GM12878 (cell line): ENCODE measurements around the gene RNF167. TPM values are rescaled to one million over a fixed set of nuclear protein-coding genes. Genes with fewer than 3 reads are reported as not detected.

Experiments
- ATAC-seq: fragments of 200-7000 bp; cut with Tn5 transposase; 3 replicates; pipeline ENCODE4 v1.9.1; 2020; ENCODE audit warnings: mild to moderate bottlenecking, moderate library complexity
- BruUV-seq: library from RNA; stranded (reverse); fragments of 400-500 nt; replicated peaks from 2 replicates; lab custom pipeline; 2021; lab: Mats Ljungman, UMichigan
- CTCF ChIA-PET: fragments of 300-600 bp; sonication (Branson Sonifier 250); formaldehyde crosslinking; extraction: SDS; loops from one replicate; lab custom pipeline; 2021; ENCODE audit warnings: inconsistent platforms; lab: Yijun Ruan, JAX
- POLR2A ChIA-PET: fragments of 350-600 bp; formaldehyde crosslinking; extraction: SDS; loops from one replicate; lab custom pipeline; 2021; ENCODE audit warnings: inconsistent platforms; lab: Charles Lee
- RAD21 ChIA-PET: fragments of 300-600 bp; sonication (Branson Sonifier 250); formaldehyde crosslinking; loops from one replicate; lab custom pipeline; 2023; ENCODE audit warnings: antibody characterized with exemption; ENCODE audit not compliant: unreplicated experiment; lab: Charles Lee
- SMC1A ChIA-PET: fragments of 300-600 bp; sonication (Branson Sonifier 250); formaldehyde crosslinking; loops from one replicate; lab custom pipeline; 2023; ENCODE audit not compliant: unreplicated experiment, uncharacterized antibody; lab: Charles Lee
- DNase-seq: peaks from one replicate; pipeline ENCODE4 v3.0.0-alpha.2; 2011; ENCODE audit warnings: low read depth, low spot score
- FAIRE-seq: peaks from 3 replicates; lab custom pipeline; 2011; peaks lifted over from hg19 to GRCh38; lab: Jason Lieb, UNC
- H2AFZ ChIP-seq: 2 replicates; pipeline ENCODE4 v1.6.0; 2011; ENCODE audit warnings: low read depth, low read length, control low read depth; ENCODE audit not compliant: control insufficient read depth
- H3K27ac ChIP-seq: 2 replicates; pipeline ENCODE4 v1.5.1; 2011; ENCODE audit warnings: control low read depth; ENCODE audit not compliant: control insufficient read depth, insufficient read depth
- H3K27me3 ChIP-seq, 2 experiments: replicated peaks in 1 of 2; 2 replicates each; pipeline versions ENCODE4 v1.6.0 to v1.6.1; 2011; ENCODE audit warnings: low read length in 1 of 2; ENCODE audit not compliant: control insufficient read depth in 2 of 2, insufficient read depth in 2 of 2
- H3K36me3 ChIP-seq, 2 experiments: 2 replicates each; pipeline ENCODE4 v1.5.1; 2011; ENCODE audit warnings: low read length in 1 of 2; ENCODE audit not compliant: control insufficient read depth in 2 of 2, insufficient read depth in 2 of 2
- H3K4me1 ChIP-seq: 2 replicates; pipeline ENCODE4 v1.6.1; 2011; ENCODE audit warnings: mild to moderate bottlenecking, low read length, moderate library complexity, mixed read lengths; ENCODE audit not compliant: control insufficient read depth, insufficient read depth
- H3K4me2 ChIP-seq: 2 replicates; pipeline ENCODE4 v1.6.0; 2011; ENCODE audit warnings: control low read depth; ENCODE audit not compliant: control insufficient read depth, insufficient read depth
- H3K4me3 ChIP-seq: fragments of 200-600 bp; sonication (generic); 2 replicates; pipeline ENCODE4 v1.5.1; 2016
- H3K79me2 ChIP-seq: 2 replicates; pipeline ENCODE4 v1.6.0; 2011; ENCODE audit warnings: low read length; ENCODE audit not compliant: control insufficient read depth, insufficient read depth
- H3K9ac ChIP-seq: 2 replicates; pipeline ENCODE4 v1.8.0; 2011; ENCODE audit warnings: low read length, control low read depth, mixed read lengths; ENCODE audit not compliant: control insufficient read depth, insufficient read depth
- H3K9me3 ChIP-seq: replicated peaks from 3 replicates; pipeline ENCODE4 v1.5.1; 2011; ENCODE audit warnings: mild to moderate bottlenecking, low read length; ENCODE audit not compliant: control insufficient read depth, insufficient read depth
- H4K20me1 ChIP-seq: 2 replicates; pipeline ENCODE4 v1.6.0; 2011; ENCODE audit not compliant: control insufficient read depth, insufficient read depth
- HDAC2 ChIP-seq: fragments of 200-600 bp; sonication (generic); IDR thresholded peaks from 2 replicates; pipeline ENCODE4 v1.6.1; 2017
- MTA2 ChIP-seq: fragments of 450-650 bp; IDR thresholded peaks from 2 replicates; pipeline ENCODE4 v1.6.1; 2016; ENCODE audit warnings: low read depth, mild to moderate bottlenecking, moderate library complexity
- POU2F2 ChIP-seq: IDR thresholded peaks from 3 replicates; pipeline ENCODE4 v1.6.1; 2011; ENCODE audit warnings: low read depth, mild to moderate bottlenecking, low read length, borderline replicate concordance
- SIN3A ChIP-seq: IDR thresholded peaks from 2 replicates; pipeline ENCODE4 v1.6.1; 2012; ENCODE audit warnings: low read depth, low read length, improper control_type of control experiment
- SP1 ChIP-seq: IDR thresholded peaks from one replicate; pipeline ENCODE4 v1.6.1; 2011; ENCODE audit warnings: low read depth, low read length
- SUPT20H ChIP-seq: IDR thresholded peaks from 2 replicates; pipeline ENCODE4 v1.6.1; 2011; ENCODE audit warnings: low read depth, mild to moderate bottlenecking, low read length, moderate library complexity, borderline replicate concordance; ENCODE audit not compliant: control insufficient read depth
- TCF12 ChIP-seq: IDR thresholded peaks from 2 replicates; pipeline ENCODE4 v1.6.1; 2011; ENCODE audit warnings: low read depth, mild to moderate bottlenecking, low read length
- TCF3 ChIP-seq: IDR thresholded peaks from 2 replicates; pipeline ENCODE4 v1.6.1; 2012; ENCODE audit warnings: low read depth, mild to moderate bottlenecking, low read length, borderline replicate concordance; ENCODE audit not compliant: insufficient read depth
- USF2 ChIP-seq: IDR thresholded peaks from 2 replicates; pipeline ENCODE4 v1.6.1; 2011; ENCODE audit warnings: low read depth, low read length, improper control_type of control experiment, borderline replicate concordance
- ZNF687 ChIP-seq: fragments of 450-650 bp; IDR thresholded peaks from 2 replicates; pipeline ENCODE4 v1.6.1; 2017; ENCODE audit warnings: mild to moderate bottlenecking, moderate library complexity
- WGBS: methylation state at CpG from one replicate; pipeline ENCODE4 v1.1.6; 2016; ENCODE audit warnings: low lambda C conversion rate; ENCODE audit not compliant: insufficient replicate concordance, insufficient coverage; ENCODE audit errors: missing lambda C conversion rate; 5-methylcytosine and 5-hydroxymethylcytosine counted together
- in situ Hi-C: fragments of 300-500 bp; cut with MboI; formaldehyde crosslinking; loops from 9 replicates; pipeline ENCODE4 v1.14.3; 2018; ENCODE audit warnings: mixed read lengths
- intact Hi-C: fragments of 100-400 bp; cut with micrococcal nuclease; formaldehyde crosslinking; loops from one replicate; pipeline ENCODE4 v1.14.2; 2022; ENCODE audit not compliant: unreplicated experiment
- polyA plus RNA-seq, 11 experiments: library from polyadenylated mRNA; depleted of rRNA in 4 of 11; unstranded in 6 of 11; stranded (reverse) in 5 of 11; fragments of >200 nt; fragmentation: Nextera tagmentation in 4 of 11; fragmentation: Illumina TruSeq in 1 of 11; extraction: Ambion mirVana in 4 of 11; extraction: Trizol in 1 of 11; gene quantifications; 1 replicate in 1 of 11; 2 replicates in 10 of 11; pipeline versions ENCODE4 v1.2.1 to v1.2.3, GENCODE V29; 2011 to 2016; ENCODE audit warnings: inconsistent platforms in 2 of 11, missing spikeins in 2 of 11, low read depth in 1 of 11
- total RNA-seq, 4 experiments: library from RNA; depleted of rRNA in 3 of 4; stranded (reverse); fragments of >200 nt in 3 of 4; fragmentation: Illumina TruSeq in 1 of 4; extraction: Trizol in 1 of 4; gene quantifications; 2 replicates each; pipeline versions ENCODE4 v1.2.1 to v1.2.3, GENCODE V29; 2013 to 2021

Gene RNF167
- total and polyA plus RNA-seq, 10 of the 15 experiments (the other 5 are each of a cell fraction or from before 2014, with no cell fraction given), result 33.6 to 147 (median 57.6) TPM

GRCh38 chr17:4940555-4941318, 669 bp downstream of the RNF167 start (continued):
- no peak for TF ChIP-seq SUPT20H
- TF ChIP-seq, all 136 proteins: peak for 14

GRCh38 chr17:4941319-4941610, 1.2 kb downstream of the RNF167 start:
- Histone ChIP-seq H3K79me2 (peaks cover 80% of the 10 kb centered on the region), H3K4me3 (peak overlapping the region; percentile 85), H3K27ac (peak overlapping the region; percentile 97), H3K4me1 (peaks cover 46% of the 10 kb centered on the region), H3K9ac (peak overlapping the region; percentile 98), H3K36me3 (peaks cover 20 to 28% of the 10 kb centered on the region in 2 experiments), H2AFZ (no peak overlapping the region), H3K4me2 (peak overlapping the region; percentile 55), H3K27me3 (no peaks in the 10 kb centered on the region), H3K9me3 (no peaks in the 10 kb centered on the region), H4K20me1 (no peaks in the 10 kb centered on the region; the same call in none of the 2 replicates)
- RAD21 ChIA-PET, result no interaction called here
- intact Hi-C loops, result loop anchor here (5.0 kb wide), 1 partner anchor 296 kb away; no protein-coding TSS in a partner anchor
- WGBS, result 2% methylated on average over 4 of the region's 4 CpGs
- SMC1A ChIA-PET, result interaction anchor here (4.5 kb wide), 1 partner anchor 26 kb away, joined by 38 read pairs; the partner anchor contains the start of gene SPAG7
- CTCF ChIA-PET, result interaction anchor here (3.0 to 3.5 kb wide), 2 partner anchors 25 to 32 kb away, joined by 18 to 28 read pairs; partner anchors contain the start of gene SPAG7
- in situ Hi-C loops, result no loop called here
- no peak for TF ChIP-seq SIN3A
- TF ChIP-seq ZNF687, result no peak
- no peak for TF ChIP-seq USF2
- TF ChIP-seq MTA2, result no peak
- TF ChIP-seq SP1, result no peak
- TF ChIP-seq TCF12, result no peak
- no peak for TF ChIP-seq TCF3
- no peak for TF ChIP-seq HDAC2
- TF ChIP-seq POU2F2, result no peak
- POLR2A ChIA-PET, result interaction anchor here (17.5 kb wide), 1 partner anchor 24 kb away, joined by 272 read pairs; the partner anchor contains the start of gene SPAG7
- no peak for FAIRE-seq
- no TSS peak for BruUV-seq
- DNase-seq, result no peak
- ATAC-seq, result no peak
